MV-4-11 (cell line): Measurements from ENCODE around the gene OR2D2.
"Not testable (repeated sequence)": the region's sequence is repeated elsewhere in the genome, so short reads cannot be mapped to it uniquely, and the experiment has no call there.

Source experiments
- DNase-seq: peaks from one replicate; lab custom pipeline; 2025; lab: John Stamatoyannopoulos, UW

Gene OR2D2, protein sequence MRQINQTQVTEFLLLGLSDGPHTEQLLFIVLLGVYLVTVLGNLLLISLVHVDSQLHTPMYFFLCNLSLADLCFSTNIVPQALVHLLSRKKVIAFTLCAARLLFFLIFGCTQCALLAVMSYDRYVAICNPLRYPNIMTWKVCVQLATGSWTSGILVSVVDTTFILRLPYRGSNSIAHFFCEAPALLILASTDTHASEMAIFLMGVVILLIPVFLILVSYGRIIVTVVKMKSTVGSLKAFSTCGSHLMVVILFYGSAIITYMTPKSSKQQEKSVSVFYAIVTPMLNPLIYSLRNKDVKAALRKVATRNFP

DNA sequence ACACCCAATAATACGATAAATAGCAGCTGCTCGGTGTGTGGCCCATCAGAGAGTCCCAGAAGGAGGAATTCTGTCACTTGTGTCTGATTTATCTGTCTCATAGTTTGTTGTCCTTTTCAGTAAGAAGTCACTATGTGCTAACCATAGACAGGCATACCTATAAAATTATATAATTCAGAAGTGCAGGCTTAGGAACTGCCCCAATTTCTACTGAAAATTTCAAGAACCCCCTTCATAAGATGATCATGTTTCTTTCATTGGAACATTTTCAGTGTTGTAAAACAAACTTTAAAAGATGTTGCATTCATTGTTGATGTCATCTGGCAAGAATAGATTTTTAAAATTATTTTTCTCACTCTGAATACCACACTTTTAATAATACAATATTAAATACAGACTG lies at the start of gene OR2D2:
OR2D2 (minus strand) TSS at position 101 of the 400 bp plus-strand sequence; CDS start at position 101, 0 bp downstream.
- no peak for DNase-seq

DNA sequence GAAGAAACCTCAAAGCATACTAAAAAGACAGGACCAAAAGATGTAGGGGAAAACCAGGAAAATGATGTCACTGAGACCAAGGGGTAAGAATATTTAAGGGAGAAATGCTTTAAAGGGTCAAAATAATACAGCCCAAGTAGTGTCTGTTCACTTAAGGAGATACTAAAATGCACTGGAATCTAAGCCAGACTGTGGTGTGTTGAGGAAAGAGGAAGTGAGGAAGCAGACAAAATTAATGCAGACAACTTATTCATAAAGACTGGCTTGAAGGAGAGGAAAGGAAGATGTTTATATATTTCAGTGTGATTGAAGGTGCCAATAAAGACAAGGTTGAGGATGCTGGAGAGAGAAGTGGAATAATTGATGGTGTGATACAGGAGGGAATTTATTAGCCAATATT lies 49.7 kb upstream of the OR2D2 start:
- DNase-seq: peak; percentile 26

DNA sequence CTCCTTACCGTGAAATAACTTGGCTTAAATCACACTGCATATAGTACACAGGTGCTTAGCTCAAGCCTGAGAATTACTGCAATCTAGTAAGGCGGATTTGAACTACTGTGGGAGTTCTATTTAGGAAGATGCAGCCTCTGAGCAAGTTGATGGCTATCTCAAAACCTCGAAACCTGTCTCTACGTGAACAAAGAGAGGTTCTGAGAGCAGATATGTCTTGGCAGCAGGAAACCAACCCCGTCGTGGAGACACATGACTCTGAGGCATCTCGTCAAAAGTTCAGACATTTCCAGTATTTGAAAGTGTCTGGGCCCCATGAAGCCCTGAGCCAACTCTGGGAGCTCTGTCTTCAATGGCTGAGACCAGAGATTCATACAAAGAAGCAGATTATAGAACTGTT lies 39.8 kb upstream of the OR2D2 start:
- DNase-seq: no peak

DNA sequence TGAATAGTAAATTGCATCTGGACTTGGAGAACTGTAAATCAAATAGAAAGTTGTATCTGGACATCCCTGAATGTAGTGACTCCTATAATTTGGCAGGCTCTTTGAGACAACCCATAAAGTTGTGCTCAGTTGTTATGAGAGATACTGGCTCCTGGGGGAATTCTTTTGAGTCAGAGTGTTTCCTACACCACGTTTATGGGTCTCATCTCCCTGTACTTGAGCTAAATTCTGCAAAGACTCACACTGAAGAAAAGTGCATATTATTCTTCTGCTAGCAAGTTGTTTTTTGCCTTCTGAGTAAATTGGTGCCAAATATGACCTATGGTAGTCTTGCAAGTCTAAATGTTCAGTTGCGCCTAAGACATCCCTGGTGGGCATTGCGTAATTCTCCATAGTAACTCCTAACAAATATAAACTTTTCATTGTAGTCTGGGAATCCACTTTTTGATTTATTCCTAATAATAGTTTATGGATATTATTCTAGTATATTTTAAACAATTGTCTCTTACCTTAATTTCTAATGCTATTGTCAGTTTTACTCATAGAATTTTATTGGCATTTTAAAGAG lies 38.9 kb upstream of the OR2D2 start:
- no peak for DNase-seq

DNA sequence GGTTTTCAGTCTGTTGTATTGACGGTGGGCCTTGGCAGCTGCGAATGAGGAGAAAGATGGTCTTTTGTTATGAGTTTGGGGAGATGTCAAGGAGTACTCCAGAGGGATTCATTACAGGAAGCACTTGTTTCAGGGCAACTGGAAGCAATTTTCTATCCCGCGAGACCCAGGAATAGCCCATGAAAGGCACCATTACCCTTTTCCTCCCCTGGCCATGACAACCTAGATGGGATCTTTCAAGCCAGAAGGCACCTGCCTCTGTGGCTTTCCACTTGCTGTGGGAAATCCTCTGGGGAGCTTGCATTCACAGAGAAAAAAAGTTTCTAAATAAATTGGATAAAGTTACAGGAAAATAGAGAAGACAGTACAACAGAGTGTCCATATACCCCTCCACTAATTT lies 36.6 kb upstream of the OR2D2 start:
- DNase-seq: no peak

DNA sequence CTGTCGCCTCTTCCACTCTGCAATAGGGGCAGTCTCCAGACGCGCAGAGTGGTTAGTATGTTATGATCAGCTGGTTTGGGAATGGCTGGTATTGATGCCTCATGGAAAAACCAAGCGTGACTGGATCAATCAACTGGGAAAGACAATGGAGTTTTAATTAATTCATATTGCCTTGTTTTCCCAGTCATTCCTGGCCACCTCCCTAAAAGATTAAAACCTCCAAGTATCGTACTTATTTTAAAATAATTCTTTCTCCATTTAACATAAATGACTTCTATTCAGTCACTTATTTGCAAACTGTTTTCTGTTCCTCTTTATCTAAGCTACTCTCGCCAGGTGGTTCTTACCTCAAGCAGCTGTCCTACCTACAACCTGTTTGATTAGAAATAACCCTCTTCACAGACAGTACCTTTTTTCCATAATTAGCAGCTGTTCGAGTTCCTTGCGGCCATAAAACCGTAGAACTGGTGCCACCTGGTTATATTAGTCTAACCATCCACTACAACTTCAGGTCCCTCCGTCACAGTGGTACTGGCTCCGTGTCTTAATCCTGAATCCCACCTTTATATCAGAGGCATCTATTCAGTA lies 34.8 kb upstream of the OR2D2 start:
- DNase-seq: no peak

DNA sequence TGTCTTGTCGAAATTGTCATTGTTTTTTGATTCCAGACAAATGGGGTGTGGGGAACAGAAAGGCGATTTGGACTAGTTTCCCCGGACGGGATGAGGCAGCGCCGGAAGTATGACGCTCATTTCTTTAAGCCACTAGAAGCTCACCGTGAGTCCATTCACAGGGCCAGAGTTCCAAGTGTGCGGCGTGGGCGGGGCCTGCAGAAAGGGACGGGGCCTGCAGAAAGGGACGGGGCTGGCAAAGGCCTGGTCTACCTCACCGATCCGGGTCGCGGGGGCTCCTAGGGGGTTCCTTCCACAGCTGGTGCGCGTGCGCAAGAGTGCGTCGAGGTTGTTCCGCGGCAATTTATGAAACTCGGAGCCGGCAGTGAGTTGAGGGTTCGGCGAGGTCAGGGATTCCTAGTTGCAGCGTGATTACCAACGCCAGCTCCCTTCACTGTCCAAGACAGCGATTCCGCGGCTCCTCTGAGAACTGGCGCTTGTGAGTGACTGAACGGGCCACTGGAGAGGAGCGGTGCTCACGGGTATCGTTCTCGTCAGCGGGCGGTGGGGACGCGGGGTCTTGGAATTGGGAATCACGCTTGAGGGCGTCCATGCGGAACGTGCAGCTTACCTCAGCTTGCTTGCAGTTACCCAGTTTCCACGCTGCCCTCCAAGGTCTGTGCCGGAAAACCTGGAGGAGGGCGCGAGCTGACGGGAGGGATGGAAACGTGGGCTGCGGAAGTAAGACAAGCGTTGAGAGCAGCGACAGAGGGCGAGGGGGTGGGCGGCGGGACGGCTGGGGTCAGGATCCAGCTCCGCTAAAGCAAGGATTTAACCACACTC lies 34.1 kb upstream of the OR2D2 start, which contains the start of gene ZNF215:
ZNF215 (plus strand) TSS at position 219 of the 822 bp plus-strand sequence. CDS start 5,847 bp downstream, outside the sequence.
- peak; percentile 58 for DNase-seq

DNA sequence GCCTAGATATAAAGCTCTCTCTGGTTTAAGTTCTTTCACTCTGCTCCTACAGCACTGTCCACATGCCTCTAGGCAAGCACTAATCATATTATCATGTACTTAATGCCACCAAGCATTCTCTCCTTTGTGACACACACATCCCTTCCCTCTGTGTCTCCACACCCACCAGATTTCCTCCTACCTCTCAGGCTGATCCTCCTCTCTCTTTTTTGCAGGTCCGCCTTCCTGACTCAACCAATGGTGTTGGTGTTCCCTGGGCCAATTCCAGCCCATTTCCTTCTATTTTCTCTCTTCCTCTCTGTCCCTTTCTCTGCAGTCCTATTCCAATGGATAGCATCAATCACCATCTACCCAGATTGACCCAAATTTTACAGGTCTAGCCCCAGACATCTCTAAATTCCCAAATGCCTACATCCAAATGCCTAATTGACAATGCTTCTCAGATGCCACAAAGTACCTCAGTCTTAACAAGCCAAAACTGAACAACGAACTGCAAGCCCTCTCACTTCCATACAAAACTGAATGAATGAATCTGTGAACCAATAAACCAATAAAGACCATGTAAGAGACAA lies 33.4 kb upstream of the OR2D2 start:
- DNase-seq: no peak

DNA sequence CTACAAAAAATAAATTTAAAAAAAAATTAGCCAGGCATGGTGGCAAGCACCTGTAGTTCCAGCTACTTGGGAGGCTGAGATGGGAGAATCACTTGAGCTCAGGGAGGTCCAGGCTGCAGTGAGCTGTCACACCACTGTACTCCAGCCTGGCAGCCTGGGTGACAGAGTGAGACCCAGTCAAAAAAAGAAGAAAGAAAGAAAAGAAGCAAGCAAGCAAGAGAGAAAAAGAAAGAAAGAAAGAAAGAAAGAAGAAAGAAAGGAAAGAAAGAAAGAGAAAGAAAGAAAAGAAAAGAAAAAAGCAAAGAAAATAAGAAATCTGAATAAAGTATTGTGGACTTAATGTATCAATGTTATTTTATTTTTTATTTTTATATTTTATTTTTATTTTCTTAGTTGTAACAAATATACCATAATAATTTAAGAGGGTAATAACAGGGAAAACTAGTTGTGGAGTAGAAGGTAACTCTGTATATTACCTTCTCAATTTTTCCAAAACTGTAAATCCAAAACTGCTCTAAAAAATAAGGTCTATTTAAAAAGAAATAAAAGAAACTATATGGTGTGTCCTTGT lies 32.8 kb upstream of the OR2D2 start:
- no peak for DNase-seq

DNA sequence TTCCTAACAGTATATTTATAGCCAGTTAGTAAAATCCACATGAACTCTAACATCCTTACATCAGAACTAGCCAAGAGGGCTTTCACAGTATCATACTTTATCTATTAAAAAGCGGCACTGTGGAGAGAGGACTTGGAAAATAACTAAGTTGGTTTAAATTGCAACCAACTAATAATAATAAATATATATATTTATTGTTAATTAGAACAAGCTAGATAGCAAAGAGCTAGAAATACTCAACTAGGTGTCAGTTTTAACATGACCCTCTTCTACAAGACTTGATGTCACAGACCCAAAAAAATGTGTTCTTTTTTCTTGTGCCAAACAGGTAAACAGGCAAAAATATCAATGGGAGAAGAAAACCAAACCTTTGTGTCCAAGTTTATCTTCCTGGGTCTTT lies 28.4 kb upstream of the OR2D2 start, which contains the start of gene OR2D3:
OR2D3 (plus strand) TSS at position 301 of the 400 bp plus-strand sequence; CDS start at position 301, 0 bp downstream.
- no peak for DNase-seq

DNA sequence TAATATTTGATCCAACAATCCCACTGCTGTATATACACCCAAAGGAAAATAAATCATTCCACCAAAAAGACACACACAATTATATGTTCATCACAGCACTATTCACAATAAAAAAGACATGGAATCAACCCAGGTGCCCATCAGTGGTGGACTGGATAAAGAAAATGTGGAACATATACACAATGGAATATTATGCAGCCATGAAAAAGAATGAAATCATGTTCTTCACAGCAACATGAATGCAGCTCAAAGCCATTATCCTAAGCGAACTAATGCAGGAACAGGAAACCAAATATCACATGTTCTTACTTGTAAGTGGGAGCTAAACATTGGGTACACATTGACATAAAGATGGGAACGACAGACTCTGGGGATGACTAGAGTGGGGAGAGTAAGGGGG lies 27.4 kb upstream of the OR2D2 start:
- DNase-seq: no peak

DNA sequence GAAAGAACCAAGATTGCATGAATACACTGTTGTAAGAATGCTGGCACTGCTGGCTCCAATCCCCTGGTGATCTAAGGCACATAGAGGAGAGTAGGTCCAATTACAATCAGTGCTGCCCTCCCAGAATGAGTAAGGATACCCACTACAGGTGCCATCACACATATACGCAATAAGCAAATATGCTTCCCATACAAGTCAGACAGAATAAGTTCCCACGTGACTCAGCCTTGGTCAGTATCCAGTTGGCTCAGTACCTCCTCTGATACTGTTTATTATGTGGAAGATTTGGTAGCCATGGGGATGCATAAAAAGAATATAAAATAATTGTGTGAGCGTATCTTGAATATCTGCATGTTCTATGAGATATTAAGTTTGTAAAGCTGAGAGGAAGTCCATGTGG lies 19.6 kb upstream of the OR2D2 start:
- no peak for DNase-seq

DNA sequence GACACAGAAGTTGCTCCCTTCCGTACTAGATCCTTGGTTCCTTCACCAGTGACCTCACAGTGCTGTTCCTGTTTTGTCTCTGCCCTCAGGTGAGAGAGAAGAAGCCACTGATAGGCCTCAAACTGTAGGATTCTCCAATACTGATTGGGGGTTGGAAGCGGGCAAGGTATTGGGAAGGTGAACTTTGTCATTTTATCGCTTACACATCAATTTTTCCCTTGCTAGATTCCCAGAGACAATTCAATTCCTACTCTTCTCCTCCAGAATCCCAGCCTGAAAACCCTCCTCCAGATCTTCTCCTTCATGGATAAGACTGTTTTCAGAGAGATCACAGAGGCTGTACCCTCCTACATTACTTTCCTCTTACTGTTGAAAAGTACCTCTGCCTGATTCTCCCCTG lies 19.1 kb upstream of the OR2D2 start:
- no peak for DNase-seq

DNA sequence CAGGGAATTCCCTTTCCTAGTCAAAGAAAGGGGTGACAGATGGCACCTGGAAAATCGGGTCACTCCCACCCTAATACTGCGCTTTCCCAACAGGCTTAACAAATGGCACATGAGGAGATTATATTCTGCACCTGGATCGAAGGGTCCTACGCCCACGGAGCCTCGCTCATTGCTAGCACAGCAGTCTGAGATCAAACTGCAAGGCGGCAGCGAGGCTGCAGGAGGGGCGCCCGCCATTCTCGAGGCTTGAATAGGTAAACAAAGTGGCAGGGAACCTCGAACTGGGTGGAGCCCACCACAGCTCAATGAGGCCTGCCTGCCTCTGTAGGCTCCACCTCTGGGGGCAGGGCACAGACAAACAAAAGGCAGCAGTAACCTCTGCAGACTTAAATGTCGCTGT lies 12.5 kb upstream of the OR2D2 start:
- DNase-seq: not testable (repeated sequence)

DNA sequence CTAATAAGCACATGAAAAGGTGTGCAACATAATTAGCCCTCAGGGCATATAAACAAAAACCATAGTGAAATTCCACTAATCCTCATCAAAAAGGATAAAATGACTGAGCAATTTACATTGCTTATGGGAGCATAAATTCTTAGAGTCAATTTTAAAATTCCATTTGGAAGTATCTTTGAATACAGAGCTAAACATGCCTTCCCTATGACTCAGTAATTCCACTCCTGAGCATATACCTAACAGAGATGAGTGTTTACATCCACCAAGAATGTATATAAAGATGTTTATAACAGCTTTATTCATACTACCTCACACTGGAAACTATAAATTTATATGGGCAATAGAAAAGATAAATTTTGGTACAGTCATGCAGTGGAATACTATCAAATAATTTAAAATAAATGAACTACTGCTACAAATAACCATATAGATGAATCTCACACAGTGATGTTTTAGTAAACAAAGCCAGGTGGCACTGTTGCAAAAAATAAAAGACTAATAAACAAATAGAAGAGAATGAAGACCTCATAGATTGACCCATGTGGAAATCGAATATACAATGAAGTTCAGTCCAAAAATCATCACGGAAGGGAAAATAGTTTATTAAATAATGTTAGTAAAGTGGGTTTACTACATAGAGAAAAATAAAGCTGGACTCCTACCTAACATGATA lies 8.2 kb upstream of the OR2D2 start:
- DNase-seq: no peak

DNA sequence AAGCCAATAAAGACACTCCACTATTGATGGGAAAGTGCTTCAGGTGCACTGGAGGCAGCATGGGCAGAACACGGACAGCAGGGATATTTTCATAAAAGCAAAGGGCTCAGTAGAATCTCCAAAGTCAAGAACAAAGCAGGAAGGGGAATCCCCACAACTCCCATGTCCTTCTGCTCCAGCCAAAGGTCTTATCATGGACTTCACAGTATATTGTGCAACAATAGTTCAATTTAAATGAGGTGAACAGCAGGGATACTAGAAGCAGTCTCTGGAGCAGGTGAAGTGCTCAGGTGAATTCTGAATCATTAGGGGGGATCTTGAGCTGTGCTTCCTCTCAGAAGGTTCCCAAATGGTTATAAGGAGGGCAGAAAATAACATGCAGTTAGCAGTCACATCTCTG lies 6.6 kb upstream of the OR2D2 start:
- no peak for DNase-seq

DNA sequence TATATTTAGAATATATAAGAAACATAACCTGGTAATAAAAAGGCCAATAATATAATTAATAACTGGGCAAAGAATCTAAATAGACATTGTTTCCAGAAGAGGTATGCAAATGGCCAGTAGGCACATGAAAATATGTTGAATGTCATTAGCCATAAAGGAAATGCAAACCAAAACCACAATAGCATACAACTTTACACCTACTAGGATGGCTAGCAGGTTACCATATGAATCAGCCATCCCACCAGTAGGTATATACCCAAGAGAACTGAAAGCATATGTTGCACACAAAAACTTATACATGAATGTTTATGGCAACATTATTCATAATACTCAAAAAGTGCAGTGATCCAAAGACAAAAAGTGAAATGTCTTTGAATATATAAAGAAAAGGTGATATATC lies 2.7 kb upstream of the OR2D2 start:
- DNase-seq: no peak

DNA sequence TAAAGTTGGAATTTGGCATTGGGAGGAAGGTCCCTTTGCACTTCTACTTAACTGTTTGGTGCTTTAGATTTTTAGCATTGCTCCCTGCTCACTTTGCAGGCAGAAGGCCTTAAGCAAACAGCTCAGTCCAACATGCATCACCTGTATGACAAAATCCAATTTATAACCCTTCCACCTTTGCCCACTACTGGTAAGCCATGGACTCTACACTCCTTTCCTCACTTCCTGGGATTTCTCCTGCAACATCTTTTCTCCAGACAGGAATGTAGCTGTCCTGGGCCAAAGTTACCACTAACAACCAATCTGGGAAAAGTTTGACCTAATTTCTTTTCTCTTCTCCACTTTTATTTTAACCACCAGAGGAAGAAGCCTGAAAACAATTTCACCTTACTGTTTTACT lies 1.8 kb upstream of the OR2D2 start:
- no peak for DNase-seq

DNA sequence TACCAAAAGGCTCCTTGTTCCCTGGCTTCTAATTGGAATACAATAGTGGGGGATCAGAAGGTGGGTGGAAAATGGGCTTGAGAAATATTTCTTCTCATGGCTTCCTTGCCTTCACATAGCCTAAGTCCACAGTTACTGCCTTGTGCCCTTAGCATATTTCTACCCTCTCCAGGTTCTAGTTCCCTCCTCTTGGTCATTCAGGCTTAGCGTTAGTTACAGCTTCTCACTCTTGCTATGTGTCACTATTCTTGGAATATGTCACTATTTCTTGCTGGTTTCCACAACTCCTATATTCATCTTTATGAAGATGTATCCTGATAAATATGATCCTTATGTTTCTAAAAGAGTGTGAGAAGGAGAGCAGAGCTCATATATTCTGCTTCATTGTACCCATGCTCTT lies 2.5 kb downstream of the OR2D2 start:
- no peak for DNase-seq

DNA sequence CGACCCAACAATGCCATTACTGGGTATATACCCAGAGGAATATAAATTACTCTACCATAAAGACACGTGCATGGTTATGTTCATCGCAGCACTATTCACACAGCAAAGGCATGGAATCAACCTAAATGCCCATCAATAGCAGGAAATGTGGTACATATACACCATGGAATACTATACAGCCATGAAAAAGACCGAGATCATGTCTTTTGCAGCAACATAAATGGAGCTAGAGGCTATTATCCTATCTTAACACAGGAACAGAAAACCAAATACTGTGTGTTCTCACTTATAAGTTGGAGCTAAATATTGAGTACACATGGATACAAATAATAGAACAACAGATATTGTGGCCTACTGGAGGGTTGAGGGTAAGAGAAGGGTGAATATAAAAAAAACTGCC lies 3.5 kb downstream of the OR2D2 start:
- DNase-seq: no peak

DNA sequence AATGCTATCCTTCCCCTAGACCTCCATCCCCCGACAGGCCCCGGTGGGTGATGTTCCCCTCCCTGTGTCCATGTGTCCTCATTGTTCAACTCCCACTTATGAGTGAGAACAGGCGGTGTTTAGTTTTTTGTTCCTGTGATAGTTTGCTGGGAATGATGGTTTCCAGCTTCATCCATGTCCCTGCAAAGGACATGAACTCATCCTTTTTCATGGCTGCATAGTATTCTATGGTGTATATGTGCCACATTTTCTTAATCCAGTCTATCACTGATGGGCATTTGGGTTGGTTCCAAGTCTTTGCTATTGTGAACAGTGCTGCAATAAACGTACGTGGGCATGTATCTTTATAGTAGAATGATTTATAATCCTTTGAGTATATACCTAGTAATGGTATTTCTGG lies 4.6 kb downstream of the OR2D2 start:
- not testable (repeated sequence) for DNase-seq
